HG03565 (cell line): ENCODE data around the gene KLC4.
"Not testable (repeated sequence)": the region's sequence is repeated elsewhere in the genome, so short reads cannot be mapped to it uniquely, and the experiment has no call there.

ENCODE experiments used
- ATAC-seq: cut with Tn5 transposase; IDR thresholded peaks from one replicate; pipeline ENCODE4 v1.9.1; 2021; ENCODE audit warnings: mild to moderate bottlenecking, moderate library complexity; ENCODE audit not compliant: unreplicated experiment

KLC4 gene

DNA sequence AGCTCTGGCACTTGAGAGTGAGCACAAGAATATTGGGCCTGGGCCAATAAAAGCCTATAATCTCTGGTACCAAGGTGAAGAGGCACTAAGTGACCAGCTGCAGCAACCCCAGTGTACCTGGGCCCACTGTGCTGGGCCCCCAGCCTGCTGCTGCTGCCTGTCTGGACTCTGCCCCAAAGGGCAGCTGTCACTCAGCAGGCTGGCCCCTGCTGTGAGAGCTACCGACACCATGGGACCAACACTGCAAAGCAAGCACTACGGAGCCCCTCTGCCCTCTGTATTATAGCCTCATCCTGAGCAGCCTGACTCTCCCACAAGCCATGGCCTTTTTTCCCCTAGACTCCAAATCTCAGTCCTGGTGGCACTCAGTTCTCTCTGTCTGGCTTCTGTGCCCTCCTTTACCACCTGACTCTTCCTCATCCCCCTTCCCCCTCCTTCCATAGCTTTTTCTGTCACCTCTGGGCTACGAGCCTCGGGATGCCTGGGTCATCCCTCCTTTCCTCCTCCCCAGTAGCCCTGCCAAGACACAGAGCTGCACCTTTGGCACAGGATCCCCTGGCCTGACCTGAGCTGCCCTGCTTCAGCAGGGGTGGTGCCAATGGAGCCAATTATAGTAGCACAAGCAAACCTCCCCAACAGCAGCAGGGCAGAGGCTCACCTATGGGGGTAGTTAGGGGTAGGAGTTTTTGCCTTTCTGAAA, 23.8 kb upstream of the KLC4 start:
- ATAC-seq: no peak

DNA sequence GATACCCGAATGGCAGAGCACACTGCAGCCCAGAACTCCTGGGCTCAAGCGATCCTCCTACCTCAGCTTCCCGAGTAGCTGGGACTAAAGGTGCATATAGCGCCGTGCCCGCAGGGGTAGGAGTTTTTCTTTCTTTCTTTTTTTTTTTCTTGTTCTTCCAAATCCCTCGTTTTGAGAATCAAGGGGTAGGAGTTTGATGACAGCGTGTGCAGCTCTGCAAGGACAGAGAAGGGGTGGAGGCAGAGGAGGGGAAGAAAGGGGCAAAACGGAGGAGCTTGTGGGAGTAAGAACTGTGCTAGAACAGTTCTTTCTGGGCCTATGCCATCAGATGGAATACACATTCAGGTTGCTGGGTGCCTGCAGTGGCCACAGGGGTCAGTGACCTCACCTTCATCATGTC, 22.7 kb upstream of the KLC4 start:
- no peak for ATAC-seq

DNA sequence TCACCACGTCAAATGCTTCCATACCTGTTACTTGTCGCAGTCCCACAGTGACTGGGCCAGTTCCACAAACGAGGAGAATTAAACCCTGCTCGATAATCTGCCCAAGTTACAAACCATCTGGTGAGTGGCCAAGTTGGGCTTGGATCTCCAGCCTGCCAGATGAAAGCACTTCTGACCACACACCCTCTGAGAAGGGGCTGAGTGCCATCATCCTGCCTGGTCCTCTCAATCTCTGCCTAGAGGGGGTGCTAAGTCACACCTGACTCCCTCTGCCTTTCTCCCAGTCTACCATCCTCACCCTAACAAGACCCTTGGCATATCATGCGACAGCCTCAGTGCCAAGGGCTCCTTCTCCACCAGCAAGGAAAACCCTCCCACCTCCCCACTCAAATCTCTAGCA, 22.2 kb upstream of the KLC4 start:
- no peak for ATAC-seq

DNA sequence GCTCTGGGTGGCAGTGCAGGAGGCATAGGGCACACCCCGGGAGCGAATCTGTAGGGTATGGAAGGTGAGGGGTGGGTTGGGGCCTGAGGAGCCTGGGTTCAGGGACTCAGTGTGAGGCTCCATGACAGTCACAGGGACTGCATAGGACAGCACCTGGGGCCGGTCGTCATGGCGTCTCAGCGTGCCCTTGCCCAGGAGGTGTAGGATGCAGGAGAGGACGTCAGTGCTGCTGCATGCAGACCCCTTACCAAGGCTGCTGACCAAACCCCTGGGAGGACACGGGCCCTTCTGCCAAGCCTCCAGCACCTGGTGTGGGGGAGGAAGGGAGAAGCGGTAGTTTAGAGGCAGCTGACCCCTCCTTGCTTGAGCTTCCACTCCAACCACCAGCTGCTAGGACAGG, 21.7 kb upstream of the KLC4 start:
- ATAC-seq: no peak

DNA sequence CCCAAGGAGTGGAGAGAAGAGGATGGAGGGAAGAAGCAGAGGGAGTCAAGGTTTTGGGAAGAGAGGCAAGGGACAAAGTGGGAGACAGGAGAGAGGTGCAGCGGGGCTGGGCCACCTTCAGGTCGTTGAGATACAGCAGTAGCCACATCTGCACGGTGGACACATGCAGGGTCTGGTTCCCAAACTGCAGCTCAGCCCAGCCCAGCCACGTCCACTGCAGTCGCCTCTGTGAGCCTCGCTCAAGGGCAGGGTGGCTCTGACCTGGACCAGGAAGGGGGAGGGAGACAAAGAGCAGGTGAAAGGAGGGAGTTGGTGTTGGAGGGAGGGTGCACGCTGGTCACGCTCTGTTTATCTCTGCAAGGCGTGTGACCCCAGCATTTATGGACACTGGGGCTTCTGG, 20.7 kb upstream of the KLC4 start:
- ATAC-seq: no peak

DNA sequence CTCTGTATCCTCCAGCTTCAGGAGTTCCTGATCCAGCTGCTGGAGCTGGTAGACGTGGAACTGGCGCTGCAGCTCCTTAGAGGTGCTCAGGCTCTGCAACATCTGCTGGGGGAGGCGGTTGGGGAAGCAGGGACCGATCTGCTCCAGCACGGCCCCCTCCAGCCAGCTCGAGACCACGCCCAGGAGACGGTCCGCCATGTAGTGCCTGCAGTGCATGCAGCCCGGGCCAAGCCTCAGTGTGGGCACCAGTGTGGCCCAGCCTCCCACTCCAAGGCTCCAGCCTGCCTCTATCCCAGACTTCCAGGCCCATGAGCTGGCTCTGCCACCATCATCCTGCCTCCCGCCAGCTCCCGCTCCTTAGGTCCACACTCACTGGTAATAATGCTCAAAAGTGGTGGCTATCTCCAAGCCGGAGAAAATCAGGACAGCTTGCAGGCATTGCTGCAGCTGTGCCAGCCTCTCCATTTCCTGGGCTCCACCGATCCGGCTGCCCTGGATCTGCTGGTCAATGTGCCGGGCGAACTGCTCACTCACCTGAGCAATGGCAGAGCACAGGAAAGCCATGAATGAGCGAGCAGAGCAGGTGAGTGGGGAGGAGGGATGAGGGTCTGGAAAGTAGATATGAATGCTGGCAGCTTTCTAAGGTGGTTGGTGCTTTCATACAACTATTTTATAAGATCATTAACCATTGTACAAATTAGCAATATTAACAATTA, 18.7 kb upstream of the KLC4 start:
- no peak for ATAC-seq

DNA sequence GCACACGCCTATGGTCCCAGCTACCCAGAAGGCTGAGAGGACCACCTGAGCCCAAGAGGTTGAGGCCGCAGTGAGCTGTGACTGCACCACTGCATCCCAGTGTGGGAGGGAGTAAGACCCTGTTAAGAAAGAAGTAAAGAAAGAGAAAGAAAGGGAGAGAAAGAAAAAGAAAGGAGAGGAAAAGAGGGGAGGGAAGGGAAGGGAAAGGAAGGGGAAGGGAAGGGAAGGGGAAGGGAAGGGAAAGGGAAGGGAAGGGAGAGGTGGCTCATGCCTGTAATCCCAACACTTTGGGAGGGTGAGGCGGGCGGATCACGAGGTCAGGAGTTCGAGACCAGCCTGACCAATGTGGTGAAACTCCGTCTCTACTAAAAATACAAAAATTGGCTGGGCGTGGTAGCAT, 18.0 kb upstream of the KLC4 start:
- ATAC-seq: not testable (repeated sequence)

DNA sequence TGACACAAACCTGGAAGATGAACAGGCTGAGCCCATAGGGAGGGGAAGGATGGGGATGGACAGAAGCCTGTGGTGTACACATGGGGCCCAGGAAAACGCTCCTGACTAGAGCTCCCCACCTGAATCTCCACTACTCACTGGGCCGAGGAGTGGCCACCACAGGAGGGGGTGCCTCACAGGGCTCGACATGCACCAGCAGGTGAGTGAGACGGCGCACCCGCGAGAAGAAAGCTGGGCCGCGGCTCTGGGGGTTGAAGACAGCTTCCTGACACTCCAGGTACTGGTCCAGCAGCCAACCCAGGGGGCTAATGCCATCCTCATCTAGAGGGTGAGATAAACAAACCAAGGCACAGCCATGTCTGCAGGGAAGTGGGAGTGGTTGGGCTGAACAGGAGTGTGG, 16.1 kb upstream of the KLC4 start:
- no peak for ATAC-seq

DNA sequence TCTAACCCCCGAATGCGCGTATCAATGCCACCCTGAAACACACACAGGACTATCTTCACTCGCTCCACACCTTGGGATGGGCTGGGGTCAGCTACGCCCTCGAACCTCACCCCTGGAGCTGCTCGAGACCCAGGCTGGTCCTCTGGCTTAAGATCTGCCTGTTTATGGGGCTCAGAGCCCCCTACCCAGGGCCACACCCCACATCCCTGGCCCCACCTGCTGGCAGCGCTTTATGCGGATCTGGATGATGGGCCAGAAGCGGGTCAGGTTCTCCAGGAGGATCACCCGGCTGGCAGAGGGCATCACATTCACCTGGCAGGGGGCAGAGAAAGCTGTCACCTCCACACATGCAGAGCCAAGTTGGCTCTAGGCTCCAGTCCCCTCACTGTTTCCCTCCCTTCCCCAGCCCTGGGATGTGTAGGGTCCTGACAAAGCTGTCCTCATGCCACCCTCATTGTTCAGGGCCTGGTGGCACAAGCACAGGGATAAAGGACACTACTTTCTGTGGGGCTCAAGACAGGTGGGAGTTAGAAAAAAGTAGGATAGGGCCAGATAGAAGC, 14.0 kb upstream of the KLC4 start:
- no peak for ATAC-seq

DNA sequence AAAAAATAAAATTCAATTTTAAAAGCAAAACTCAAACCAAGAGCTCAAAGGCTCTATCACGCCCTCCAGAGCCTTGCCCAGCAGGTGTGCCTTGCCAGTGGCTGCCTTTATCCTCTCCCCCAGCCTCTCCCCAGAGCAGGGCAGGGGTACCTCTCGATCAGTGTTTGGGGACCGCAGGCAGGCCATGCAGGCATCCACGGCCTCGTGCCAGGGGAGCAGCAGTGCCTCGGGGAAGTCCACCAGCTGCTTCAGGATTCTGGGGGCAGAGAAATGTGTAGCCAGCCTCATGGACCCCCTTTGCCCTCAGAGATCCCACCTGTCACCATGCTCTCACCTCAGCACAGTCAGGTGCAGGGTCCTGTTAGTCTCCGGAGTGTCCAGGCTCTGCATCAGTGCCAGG, 11.4 kb upstream of the KLC4 start:
- ATAC-seq: no peak

DNA sequence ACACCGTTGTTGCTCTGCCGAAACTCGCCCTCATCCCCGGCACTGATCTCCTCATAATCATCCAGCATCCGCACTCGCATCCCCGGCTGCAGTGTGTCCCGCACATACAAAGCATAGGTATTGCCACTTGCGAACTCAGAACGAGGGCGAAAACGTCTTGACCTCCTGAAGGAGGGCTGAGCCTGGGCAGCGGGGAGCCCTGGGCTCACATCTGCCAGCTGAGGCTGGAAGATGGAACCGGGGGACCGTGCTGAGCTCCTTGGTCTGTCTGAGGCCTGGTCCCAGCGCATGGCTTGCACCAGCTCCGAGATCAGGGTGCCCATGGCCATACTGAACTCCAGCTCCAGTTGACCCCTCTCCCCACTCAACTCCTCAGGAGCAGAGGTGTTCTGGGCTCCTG, 8.4 kb upstream of the KLC4 start:
- no peak for ATAC-seq

DNA sequence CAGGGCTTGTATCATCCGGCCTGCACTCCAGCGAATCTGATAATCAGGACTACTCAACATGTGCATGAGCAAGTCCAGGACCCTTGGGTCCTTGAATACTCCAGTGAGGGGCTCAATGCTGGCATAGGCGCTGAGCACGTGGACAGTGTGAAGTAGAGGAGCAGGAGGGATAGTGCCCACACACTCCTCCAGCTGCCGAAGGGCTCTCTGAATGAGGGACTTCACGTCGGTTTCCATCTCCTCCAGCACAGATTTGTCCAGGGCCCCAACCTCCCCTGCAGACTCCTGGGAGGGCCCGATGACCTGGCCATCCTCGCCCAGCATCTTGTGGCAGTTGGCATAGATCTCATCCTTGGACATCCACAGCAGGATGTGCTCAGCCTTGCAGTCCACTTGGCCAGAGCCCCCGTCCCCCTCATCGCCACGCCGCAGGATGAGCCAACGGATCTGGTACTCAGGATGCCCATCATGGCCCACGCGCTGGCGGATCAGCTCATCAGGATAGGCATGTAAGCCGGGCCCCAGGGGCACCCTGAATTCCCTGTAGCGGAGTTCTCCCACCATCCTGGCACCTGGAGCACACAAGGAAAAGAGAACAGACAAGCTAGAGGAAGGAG, 7.1 kb upstream of the KLC4 start:
- ATAC-seq: no peak

DNA sequence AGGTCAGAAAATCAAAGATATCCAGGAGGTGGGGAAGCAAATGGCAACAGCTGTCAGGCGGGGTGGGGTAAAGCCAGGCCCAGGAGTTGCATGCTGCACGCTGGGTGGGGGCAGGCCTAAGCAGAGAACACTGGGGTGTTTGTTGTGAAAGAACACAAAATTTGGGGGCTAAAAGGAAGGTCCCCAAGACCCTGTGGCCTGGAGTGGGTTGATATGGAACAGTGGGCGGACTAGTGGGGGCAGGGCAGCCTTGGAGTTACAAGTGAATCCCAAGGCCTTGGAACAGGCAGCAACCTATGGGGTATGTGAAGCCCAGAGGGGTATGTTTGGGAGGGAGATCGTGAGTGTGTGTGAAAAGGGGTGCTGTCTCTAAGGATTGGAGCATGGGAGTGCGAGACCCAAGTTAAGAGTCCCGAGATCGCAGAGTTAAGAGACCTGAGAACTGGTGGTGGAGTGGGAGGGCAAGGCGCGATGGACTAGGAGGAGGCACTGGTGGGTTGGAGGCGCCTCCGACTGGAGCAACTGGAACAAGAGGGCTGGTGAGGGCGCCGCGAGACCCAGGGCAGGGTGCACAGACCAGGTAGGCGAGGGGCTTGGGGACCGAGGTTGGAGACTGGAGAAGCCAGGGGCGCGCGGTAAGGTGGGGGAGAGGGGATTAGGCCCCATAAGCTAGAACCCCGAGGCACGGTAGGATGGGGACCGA, 6.4 kb upstream of the KLC4 start:
- no peak for ATAC-seq

DNA sequence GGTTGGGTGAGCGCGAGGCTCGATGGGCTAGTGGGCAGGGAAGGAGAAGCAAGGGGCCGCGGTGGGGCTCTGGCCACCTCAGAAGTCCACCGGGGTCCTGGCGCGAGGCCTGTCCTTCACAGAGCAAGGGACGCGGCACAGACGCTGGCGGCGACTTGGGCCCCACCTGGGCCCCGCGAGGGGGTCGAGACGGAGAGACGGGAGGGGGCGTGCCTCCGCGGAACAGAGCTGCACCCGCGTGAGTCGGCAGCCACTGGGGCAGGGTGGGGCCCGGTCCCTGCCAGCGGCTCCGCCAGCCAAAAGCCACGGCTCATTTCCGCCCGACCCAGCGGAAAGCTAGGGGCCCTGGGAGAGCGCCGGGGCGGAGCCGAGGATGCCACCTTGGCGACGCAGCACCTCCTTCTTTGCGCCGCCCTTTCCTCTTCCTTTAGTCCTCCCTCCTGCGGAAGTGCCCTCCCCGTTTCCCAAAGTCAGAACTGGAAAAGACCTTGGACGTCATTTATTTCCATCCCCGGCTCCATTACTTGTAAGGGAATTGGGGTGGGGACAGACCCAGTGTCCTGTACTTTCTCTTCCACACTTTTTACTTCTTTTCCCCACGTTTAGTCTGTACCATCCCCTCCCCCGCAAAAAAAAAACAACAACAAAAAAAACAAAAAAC, 5.8 kb upstream of the KLC4 start, which contains the start of gene CUL7:
CUL7 (minus strand) TSS at position 307 of the 661 bp plus-strand sequence. CDS start 1,063 bp downstream, outside the sequence.
- ATAC-seq: peak; percentile 57

DNA sequence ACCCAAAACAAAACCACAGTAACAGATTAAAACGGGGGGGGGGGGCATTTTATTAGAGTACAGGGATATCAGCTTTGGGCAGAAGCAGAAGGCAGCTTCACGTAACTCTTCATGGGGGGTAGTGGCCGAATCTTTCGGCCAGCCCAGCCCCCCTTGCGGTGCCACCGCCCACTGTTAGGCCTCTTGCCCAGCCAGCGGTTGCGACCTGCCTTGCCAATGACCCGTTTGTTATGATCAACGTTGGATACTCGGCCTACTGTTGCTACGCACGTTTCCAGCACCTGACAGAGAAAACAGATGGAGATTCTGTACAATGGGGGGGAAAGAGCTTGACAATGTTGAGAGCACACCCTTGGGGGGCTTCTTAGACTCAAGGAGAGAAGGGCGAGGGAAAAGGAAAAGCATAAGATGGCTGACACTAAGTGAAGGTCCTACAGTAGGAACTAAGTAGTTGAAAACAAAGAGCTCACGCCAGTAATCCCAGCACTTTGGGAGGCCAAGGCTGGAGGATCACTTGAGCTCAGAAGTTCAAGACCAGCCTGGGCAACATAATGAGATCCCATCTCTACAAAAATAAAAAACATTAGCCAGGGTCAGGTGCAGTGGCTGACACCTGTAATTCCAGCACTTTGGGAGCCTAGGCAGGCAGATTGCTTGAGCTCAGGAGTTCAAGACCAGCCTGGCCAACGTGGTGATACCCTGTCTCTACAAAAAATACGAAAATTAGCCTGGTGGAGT, 5.1 kb upstream of the KLC4 start:
- no peak for ATAC-seq

DNA sequence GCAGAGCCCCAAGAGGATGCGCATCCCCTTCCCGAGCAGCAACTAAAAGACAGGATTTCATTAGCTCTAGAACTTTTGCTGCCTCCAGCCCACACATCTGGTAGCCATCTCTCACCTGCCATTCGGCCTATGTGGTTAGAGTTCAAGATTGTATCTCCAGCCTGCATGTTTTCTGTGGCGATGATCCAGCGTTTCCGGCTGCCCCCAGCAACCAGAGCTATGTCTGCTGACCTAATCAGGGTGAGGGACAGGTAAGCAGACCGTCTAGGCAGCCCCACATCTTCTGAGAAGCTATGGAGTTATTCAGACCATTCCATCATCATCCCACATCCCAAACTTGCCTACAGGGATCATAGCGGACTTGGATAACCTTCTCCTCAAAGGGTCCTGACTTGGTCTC, 3.5 kb upstream of the KLC4 start:
- ATAC-seq: no peak

DNA sequence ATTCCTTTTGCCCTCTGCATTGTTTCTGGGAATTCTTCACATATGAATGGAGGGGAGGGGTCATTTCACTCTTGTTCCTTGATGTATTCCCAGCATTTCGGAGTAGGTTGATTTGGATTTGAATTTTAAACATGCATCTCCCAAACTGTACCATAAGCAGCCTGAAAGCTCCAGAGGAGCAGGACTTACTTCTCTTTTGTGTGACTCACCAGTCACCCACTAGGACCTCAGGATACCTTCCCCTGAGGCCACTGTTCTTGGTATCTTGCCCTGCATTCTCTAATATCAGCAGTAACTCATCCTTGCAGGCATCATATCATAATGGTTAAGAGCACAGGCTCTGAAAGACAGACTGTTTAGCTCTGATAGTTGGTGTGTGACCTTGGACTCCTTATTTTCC, 900 bp upstream of the KLC4 start:
- ATAC-seq: no peak

DNA sequence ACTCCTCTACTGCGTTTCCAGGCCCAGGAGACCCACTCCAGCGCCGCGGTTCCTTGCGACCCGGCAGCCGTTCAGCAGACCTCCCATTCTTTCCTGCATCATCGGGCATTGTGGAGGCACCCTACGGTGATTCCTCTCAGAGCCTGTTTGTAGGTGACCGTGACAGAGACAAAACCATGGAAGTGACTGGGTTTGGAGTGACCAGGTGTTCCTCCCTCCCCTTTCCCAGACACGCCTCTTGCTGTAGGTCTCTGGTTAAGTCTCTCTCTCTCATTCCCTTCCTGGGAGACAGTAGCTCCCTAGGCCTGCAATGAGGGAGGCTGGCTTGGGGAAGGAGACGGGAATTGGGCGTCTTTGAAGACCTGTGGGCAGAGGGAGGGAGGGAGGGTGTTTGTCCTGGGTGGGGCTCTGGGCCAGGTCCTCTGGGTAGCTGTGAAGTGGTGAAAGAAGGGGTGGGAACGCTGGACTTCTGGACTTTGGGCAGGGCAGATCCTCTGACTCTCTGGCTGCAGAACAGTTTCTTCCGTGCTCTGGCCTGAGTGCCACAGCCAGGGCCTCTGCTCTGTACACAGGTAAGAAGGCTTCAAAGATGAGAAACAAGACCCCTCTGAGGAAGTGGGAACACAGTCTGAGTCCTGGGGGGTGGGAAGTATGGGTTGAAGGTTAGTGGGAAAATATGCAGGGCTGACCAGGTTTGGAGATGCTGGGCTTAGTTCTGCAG, 763 bp downstream of the KLC4 start:
- no peak for ATAC-seq
